Endothelial cell of umbilical vein (primary cell): ENCODE measurements around the gene KCMF1. TPM values are rescaled to one million over a fixed set of nuclear protein-coding genes. Genes with fewer than 3 reads are reported as not detected.

Experiments
- BruUV-seq: library from RNA; stranded (reverse); fragments of 400-500 nt; replicated peaks from 2 replicates; lab custom pipeline; 2021; lab: Mats Ljungman, UMichigan
- CTCF ChIA-PET: fragments of 300-600, 350-600 bp; sonication (Branson Sonifier 250); formaldehyde crosslinking; loops from one replicate; lab custom pipeline; 2021; ENCODE audit warnings: antibody characterized with exemption, inconsistent platforms; lab: Charles Lee
- POLR2A ChIA-PET: fragments of 300-600, 350-600 bp; sonication (Branson Sonifier 250); formaldehyde crosslinking; loops from one replicate; lab custom pipeline; 2021; ENCODE audit warnings: antibody characterized with exemption, inconsistent platforms; lab: Charles Lee
- DNase-seq: peaks from one replicate; pipeline ENCODE4 v3.0.0-alpha.2; 2011; ENCODE audit warnings: low read depth, low spot score
- FAIRE-seq: peaks from 2 replicates; lab custom pipeline; 2011; peaks lifted over from hg19 to GRCh38; lab: Jason Lieb, UNC
- H2AFZ ChIP-seq: 2 replicates; pipeline ENCODE4 v1.6.0; 2012; ENCODE audit warnings: low read depth, low read length, control low read depth, inconsistent platforms
- H3K27ac ChIP-seq: 2 replicates; pipeline ENCODE4 v1.5.1; 2011; ENCODE audit warnings: low read depth, mild to moderate bottlenecking, control low read depth, low read length, moderate library complexity; ENCODE audit not compliant: insufficient read depth
- H3K27me3 ChIP-seq, 2 experiments: 2 replicates each; pipeline versions ENCODE4 v1.6.0 to v1.6.1; 2011; ENCODE audit warnings: low read length in 2 of 2, mixed read lengths in 1 of 2; ENCODE audit not compliant: control insufficient read depth in 2 of 2, insufficient read depth in 2 of 2
- H3K36me3 ChIP-seq, 2 experiments: 2 replicates in 1 of 2; 3 replicates in 1 of 2; pipeline ENCODE4 v1.5.1; 2011; ENCODE audit warnings: low read length in 2 of 2, mild to moderate bottlenecking in 1 of 2, moderate library complexity in 1 of 2; ENCODE audit not compliant: control insufficient read depth in 2 of 2, insufficient read depth in 2 of 2; ENCODE audit errors: extremely low read depth in 1 of 2
- H3K4me1 ChIP-seq: 3 replicates; pipeline ENCODE4 v1.5.1; 2011; ENCODE audit warnings: mild to moderate bottlenecking, low read length; ENCODE audit not compliant: control insufficient read depth, insufficient read depth; ENCODE audit errors: extremely low read depth
- H3K4me2 ChIP-seq: 2 replicates; pipeline ENCODE4 v1.6.1; 2011; ENCODE audit warnings: low read length, control low read depth, mixed read lengths; ENCODE audit not compliant: insufficient read depth
- H3K4me3 ChIP-seq, 3 experiments: fragments of 200-600 bp in 1 of 3; sonication (generic), shearing (Covaris generic) in 1 of 3; replicated peaks in 1 of 3; 2 replicates each; pipeline ENCODE4 v1.5.1; 2011 to 2016; ENCODE audit warnings: control low read depth in 3 of 3, low read length in 3 of 3, mild to moderate bottlenecking in 2 of 3, inconsistent platforms in 1 of 3, low read depth in 1 of 3, moderate library complexity in 1 of 3; ENCODE audit not compliant: insufficient read depth in 1 of 3
- H3K79me2 ChIP-seq: 2 replicates; pipeline ENCODE4 v1.6.0; 2012; ENCODE audit warnings: low read length, inconsistent platforms; ENCODE audit not compliant: control insufficient read depth, insufficient read depth
- H3K9ac ChIP-seq: replicated peaks from 2 replicates; pipeline ENCODE3; 2011; ENCODE audit warnings: low read length, control low read depth; ENCODE audit not compliant: insufficient read depth; ENCODE audit errors: extremely low read depth
- H3K9me1 ChIP-seq: replicated peaks from 3 replicates; pipeline ENCODE4 v1.6.0; 2011; ENCODE audit warnings: mild to moderate bottlenecking, low read length; ENCODE audit not compliant: control insufficient read depth, insufficient read depth; ENCODE audit errors: extremely low read depth
- H3K9me3 ChIP-seq: replicated peaks from 2 replicates; pipeline ENCODE4 v1.5.1; 2012; ENCODE audit warnings: low read length, inconsistent platforms; ENCODE audit not compliant: control insufficient read depth, insufficient read depth
- H4K20me1 ChIP-seq: replicated peaks from 2 replicates; pipeline ENCODE3; 2011; ENCODE audit warnings: mild to moderate bottlenecking, low read length; ENCODE audit not compliant: control insufficient read depth, insufficient read depth; ENCODE audit errors: extremely low read depth
- EZH2 ChIP-seq: IDR thresholded peaks from 2 replicates; pipeline ENCODE4 v1.6.1; 2012; ENCODE audit warnings: borderline replicate concordance, low read depth, mild to moderate bottlenecking, moderate library complexity, low read length, inconsistent platforms; ENCODE audit not compliant: severe bottlenecking
- FOS ChIP-seq: IDR thresholded peaks from 2 replicates; pipeline ENCODE4 v1.6.1; 2011; ENCODE audit warnings: mild to moderate bottlenecking, low read length, moderate library complexity, borderline replicate concordance; ENCODE audit not compliant: insufficient read depth
- GATA2 ChIP-seq: IDR thresholded peaks from 2 replicates; pipeline ENCODE4 v1.7.0; 2011; ENCODE audit warnings: low read depth, mild to moderate bottlenecking, moderate library complexity, mixed read lengths, low read length; ENCODE audit not compliant: insufficient read length, insufficient read depth
- JUN ChIP-seq: IDR thresholded peaks from 2 replicates; pipeline ENCODE4 v1.6.1; 2011; ENCODE audit warnings: borderline replicate concordance, low read depth; ENCODE audit not compliant: insufficient read length, insufficient read depth
- MYC ChIP-seq: IDR thresholded peaks from one replicate; pipeline ENCODE4 v1.6.1; 2011; ENCODE audit warnings: mild to moderate bottlenecking, low read depth, low read length
- POLR2A ChIP-seq: IDR thresholded peaks from 2 replicates; pipeline ENCODE4 v1.6.1; 2012; ENCODE audit warnings: low read depth, mild to moderate bottlenecking, control low read depth, low read length
- POLR2AphosphoS5 ChIP-seq: IDR thresholded peaks from 2 replicates; pipeline ENCODE4 v1.6.1; 2012; ENCODE audit warnings: low read depth, mild to moderate bottlenecking, control low read depth, low read length, moderate library complexity; ENCODE audit not compliant: insufficient read depth
- dilution Hi-C: fragments of 300-500 bp; cut with MboI; formaldehyde crosslinking; loops from one replicate; pipeline ENCODE4 v1.15.0; 2019; ENCODE audit warnings: low sequenced_read_pairs; ENCODE audit not compliant: extremely low pct_ligation_motif_present
- intact Hi-C: fragments of 100-400 bp; cut with micrococcal nuclease; formaldehyde crosslinking; loops from one replicate; pipeline ENCODE4 v1.10.0; 2022
- polyA plus RNA-seq, 4 experiments: library from polyadenylated mRNA; depleted of rRNA in 3 of 4; stranded (reverse) in 3 of 4; unstranded in 1 of 4; fragments of >200 nt; gene quantifications; 2 replicates each; pipeline versions ENCODE4 v1.2.1 to v1.2.3, GENCODE V29; 2011 to 2012; ENCODE audit warnings: missing spikeins in 1 of 4
- total RNA-seq: library from RNA; stranded (reverse); gene quantifications from 2 replicates; pipeline ENCODE4 v1.2.3, GENCODE V29; 2021
- TF ChIP-seq, protein P1 (sequence below), 2 donors: IDR thresholded peaks; 1 replicate in 1 of 2; 2 replicates in 1 of 2; pipeline ENCODE4 v1.5.1; 2011; ENCODE audit warnings: low read length in 2 of 2, mild to moderate bottlenecking in 2 of 2, moderate library complexity in 2 of 2, control low read depth in 1 of 2, inconsistent platforms in 1 of 2, low read depth in 1 of 2; ENCODE audit not compliant: insufficient read depth in 1 of 2; ENCODE audit errors: extremely low read depth in 1 of 2
- TF ChIP-seq, protein P2 (sequence below): IDR thresholded peaks from 2 replicates; pipeline ENCODE4 v1.6.1; 2011; ENCODE audit not compliant: insufficient read depth, insufficient read length

Gene KCMF1
- total and polyA plus RNA-seq, 2 donors (not counting 3 experiments of a cell fraction or from before 2014, with no cell fraction given), result 49.3 to 78.4 TPM

DNA sequence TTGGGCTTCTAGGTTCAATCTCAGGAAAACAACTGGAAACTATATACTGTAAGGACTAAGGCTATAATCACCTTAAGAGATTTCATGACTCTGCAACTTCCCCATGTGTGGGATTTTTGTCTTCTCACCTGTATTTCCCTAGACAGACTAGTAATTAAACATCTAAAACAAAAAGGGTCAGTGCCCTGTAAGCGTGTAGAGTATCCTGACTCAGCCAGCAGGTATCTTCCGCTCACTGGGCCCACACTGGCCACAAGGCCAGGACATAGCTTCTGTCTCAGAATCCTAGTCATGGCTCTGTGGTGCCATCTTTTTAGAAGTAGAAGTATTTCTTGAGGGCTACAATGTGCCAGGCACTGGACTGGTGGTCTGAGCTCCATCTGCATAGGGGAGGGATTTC is 28.8 kb upstream of the KCMF1 start:
- intact Hi-C loops (no loop called here), dilution Hi-C loops (no loop called here)
- no peaks in the 10 kb centered on the region for H3K36me3 ChIP-seq
- no peaks in the 10 kb centered on the region for H3K79me2 ChIP-seq
- H3K9me3 ChIP-seq, result no peaks in the 10 kb centered on the region
- no peak overlapping the region for H3K4me3 ChIP-seq
- no peaks in the 10 kb centered on the region for H3K9me1 ChIP-seq
- POLR2A ChIA-PET, result no interaction called here
- H3K27me3 ChIP-seq, result no peaks in the 10 kb centered on the region
- CTCF ChIA-PET, result interaction anchor here (0.9 to 4.5 kb wide), 2 partner anchors 16 to 102 kb away, joined by 3 to 32 read pairs; no protein-coding TSS in a partner anchor
- H4K20me1 ChIP-seq, result no peaks in the 10 kb centered on the region
- TF ChIP-seq, protein P1, sequence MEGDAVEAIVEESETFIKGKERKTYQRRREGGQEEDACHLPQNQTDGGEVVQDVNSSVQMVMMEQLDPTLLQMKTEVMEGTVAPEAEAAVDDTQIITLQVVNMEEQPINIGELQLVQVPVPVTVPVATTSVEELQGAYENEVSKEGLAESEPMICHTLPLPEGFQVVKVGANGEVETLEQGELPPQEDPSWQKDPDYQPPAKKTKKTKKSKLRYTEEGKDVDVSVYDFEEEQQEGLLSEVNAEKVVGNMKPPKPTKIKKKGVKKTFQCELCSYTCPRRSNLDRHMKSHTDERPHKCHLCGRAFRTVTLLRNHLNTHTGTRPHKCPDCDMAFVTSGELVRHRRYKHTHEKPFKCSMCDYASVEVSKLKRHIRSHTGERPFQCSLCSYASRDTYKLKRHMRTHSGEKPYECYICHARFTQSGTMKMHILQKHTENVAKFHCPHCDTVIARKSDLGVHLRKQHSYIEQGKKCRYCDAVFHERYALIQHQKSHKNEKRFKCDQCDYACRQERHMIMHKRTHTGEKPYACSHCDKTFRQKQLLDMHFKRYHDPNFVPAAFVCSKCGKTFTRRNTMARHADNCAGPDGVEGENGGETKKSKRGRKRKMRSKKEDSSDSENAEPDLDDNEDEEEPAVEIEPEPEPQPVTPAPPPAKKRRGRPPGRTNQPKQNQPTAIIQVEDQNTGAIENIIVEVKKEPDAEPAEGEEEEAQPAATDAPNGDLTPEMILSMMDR (IDR thresholded peaks at IDR 0.05; ENCODE audit: extremely low read depth in 1 of 2, insufficient read depth in 1 of 2, low read depth in 1 of 2, low read length in 2 of 2), result no peak
- no peak for TF ChIP-seq JUN
- TF ChIP-seq POLR2AphosphoS5, result no peak
- no peak for TF ChIP-seq POLR2A
- no peak for TF ChIP-seq EZH2
- TF ChIP-seq FOS, result no peak
- no peak for TF ChIP-seq MYC
- no peak for TF ChIP-seq GATA2
- TF ChIP-seq, protein P2, sequence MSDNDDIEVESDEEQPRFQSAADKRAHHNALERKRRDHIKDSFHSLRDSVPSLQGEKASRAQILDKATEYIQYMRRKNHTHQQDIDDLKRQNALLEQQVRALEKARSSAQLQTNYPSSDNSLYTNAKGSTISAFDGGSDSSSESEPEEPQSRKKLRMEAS, result no peak
- H3K4me2 ChIP-seq, result no peak overlapping the region
- no TSS peak for BruUV-seq
- DNase-seq (no peak), FAIRE-seq (no peak)
- H2AFZ ChIP-seq, result no peak overlapping the region
- H3K27ac ChIP-seq, result no peak overlapping the region
- H3K9ac ChIP-seq, result no peak overlapping the region
- peaks cover 11% of the 10 kb centered on the region for H3K4me1 ChIP-seq
